ENCODE data around the gene SMIM8.

The SMIM8 gene

GRCh38 chr6:87384038-87384437 is 61.6 kb downstream of the SMIM8 start:
- no peaks in the 10 kb centered on the region for H3K36me3 ChIP-seq (ENCODE audit: low read depth)
- H3K4me3 ChIP-seq (ENCODE audit: severe bottlenecking), result no peak overlapping the region
- H3K4me1 ChIP-seq (ENCODE audit: insufficient read depth, poor library complexity, severe bottlenecking), result no peaks in the 10 kb centered on the region
- H3K9me3 ChIP-seq (ENCODE audit: severe bottlenecking), result no peaks in the 10 kb centered on the region
- TF ChIP-seq CTCF (IDR thresholded peaks at IDR 0.05; ENCODE audit: poor library complexity, severe bottlenecking), result no peak
- no peak for ATAC-seq (ENCODE audit: low read depth)
- no peak overlapping the region for H3K27ac ChIP-seq (ENCODE audit: poor library complexity, severe bottlenecking)
- no peak for DNase-seq (ENCODE audit: low spot score)
- no peaks in the 10 kb centered on the region for H3K27me3 ChIP-seq (ENCODE audit: insufficient read depth, poor library complexity, severe bottlenecking)

GRCh38 chr6:87384449-87384848 is 62.1 kb downstream of the SMIM8 start:
- no peaks in the 10 kb centered on the region for H3K9me3 ChIP-seq (ENCODE audit: severe bottlenecking)
- H3K27me3 ChIP-seq (ENCODE audit: insufficient read depth, poor library complexity, severe bottlenecking), result no peaks in the 10 kb centered on the region
- H3K36me3 ChIP-seq (ENCODE audit: low read depth), result no peaks in the 10 kb centered on the region
- ATAC-seq (ENCODE audit: low read depth) (no peak), DNase-seq (ENCODE audit: low spot score) (no peak)
- H3K4me1 ChIP-seq (ENCODE audit: insufficient read depth, poor library complexity, severe bottlenecking), result no peaks in the 10 kb centered on the region
- no peak overlapping the region for H3K27ac ChIP-seq (ENCODE audit: poor library complexity, severe bottlenecking)
- no peak overlapping the region for H3K4me3 ChIP-seq (ENCODE audit: severe bottlenecking)
- TF ChIP-seq CTCF (IDR thresholded peaks at IDR 0.05; ENCODE audit: poor library complexity, severe bottlenecking), result no peak

- Histone ChIP-seq H3K4me1 (ENCODE audit: insufficient read depth, poor library complexity, severe bottlenecking) (no peaks in the 10 kb centered on the region), H3K9me3 (ENCODE audit: severe bottlenecking) (no peaks in the 10 kb centered on the region), H3K4me3 (ENCODE audit: severe bottlenecking) (no peak overlapping the region), H3K27ac (ENCODE audit: poor library complexity, severe bottlenecking) (no peak overlapping the region), H3K27me3 (ENCODE audit: insufficient read depth, poor library complexity, severe bottlenecking) (no peaks in the 10 kb centered on the region), H3K36me3 (ENCODE audit: low read depth) (no peaks in the 10 kb centered on the region)
- peak; percentile 53 for TF ChIP-seq CTCF (IDR thresholded peaks at IDR 0.05; ENCODE audit: poor library complexity, severe bottlenecking)
- peak; percentile 66 for ATAC-seq (ENCODE audit: low read depth)
- DNase-seq (ENCODE audit: low spot score), result no peak
These were observed 68.9 kb downstream of the SMIM8 start for GRCh38 chr6:87391334-87391733.
